PFSK-1 (cell line): Measurements from ENCODE around the gene ACAD8.

Experiments
- FOXP2 ChIP-seq: optimal IDR thresholded peaks from 2 replicates; pipeline ENCODE3; 2011; ENCODE audit warnings: borderline replicate concordance, control low read depth, inconsistent platforms; ENCODE audit not compliant: insufficient read depth; ENCODE audit errors: extremely low read length, extremely low read depth
- POLR2AphosphoS5 ChIP-seq: IDR thresholded peaks from 2 replicates; pipeline ENCODE4 v1.6.1; 2012; ENCODE audit warnings: low read depth, mild to moderate bottlenecking, control low read depth, low read length, moderate library complexity
- REST ChIP-seq, 2 experiments: IDR thresholded peaks; 2 replicates each; pipeline versions ENCODE4 v1.6.1 to v1.8.0; 2011 to 2012; ENCODE audit warnings: low read depth in 2 of 2, low read length in 2 of 2, control low read depth in 1 of 2, inconsistent platforms in 1 of 2, mild to moderate bottlenecking in 1 of 2, moderate library complexity in 1 of 2; ENCODE audit not compliant: insufficient read depth in 1 of 2
- SIN3A ChIP-seq: IDR thresholded peaks from 2 replicates; pipeline ENCODE4 v1.6.1; 2012; ENCODE audit warnings: mild to moderate bottlenecking, low read length, moderate library complexity, borderline replicate concordance; ENCODE audit not compliant: insufficient read depth
- TAF1 ChIP-seq: IDR thresholded peaks from 2 replicates; pipeline ENCODE4 v1.6.1; 2012; ENCODE audit warnings: low read length, control low read depth, borderline replicate concordance; ENCODE audit not compliant: insufficient read depth

ACAD8 gene

GRCh38 chr11:134231958-134232659, 21.3 kb upstream of the ACAD8 start:
- TF ChIP-seq FOXP2: no peak

- TF ChIP-seq TAF1: no peak
- no peak for TF ChIP-seq FOXP2
- TF ChIP-seq POLR2AphosphoS5: no peak
- no peak for TF ChIP-seq SIN3A
- no peak for TF ChIP-seq REST (IDR thresholded peaks at IDR 0.05; ENCODE audit: insufficient read depth in 1 of 2, low read depth in 2 of 2, low read length in 2 of 2)
These were observed 19.6 kb upstream of the ACAD8 start for GRCh38 chr11:134233729-134234179.

GRCh38 chr11:134235399-134235798, 18.0 kb upstream of the ACAD8 start:
- no peak for TF ChIP-seq FOXP2
- TF ChIP-seq REST (IDR thresholded peaks at IDR 0.05; ENCODE audit: insufficient read depth in 1 of 2, low read depth in 2 of 2, low read length in 2 of 2): no peak
- no peak for TF ChIP-seq TAF1
- no peak for TF ChIP-seq POLR2AphosphoS5
- no peak for TF ChIP-seq SIN3A

GRCh38 chr11:134236834-134237556, 16.4 kb upstream of the ACAD8 start:
- TF ChIP-seq POLR2AphosphoS5: no peak
- TF ChIP-seq REST (IDR thresholded peaks at IDR 0.05; ENCODE audit: insufficient read depth in 1 of 2, low read depth in 2 of 2, low read length in 2 of 2): no peak
- no peak for TF ChIP-seq FOXP2
- TF ChIP-seq SIN3A: no peak
- TF ChIP-seq TAF1: no peak

GRCh38 chr11:134237557-134237922, 15.8 kb upstream of the ACAD8 start:
- TF ChIP-seq REST (IDR thresholded peaks at IDR 0.05; ENCODE audit: insufficient read depth in 1 of 2, low read depth in 2 of 2, low read length in 2 of 2) (no peak), FOXP2 (no peak), POLR2AphosphoS5 (no peak), TAF1 (no peak), SIN3A (no peak)
